GM23248 (cell line): ENCODE measurements around the gene CLEC16A. TPM values are rescaled to one million over a fixed set of nuclear protein-coding genes. Genes with fewer than 3 reads are reported as not detected.
"Not testable (repeated sequence)": the region's sequence is repeated elsewhere in the genome, so short reads cannot be mapped to it uniquely, and the experiment has no call there.

Experiments
- DNase-seq: peaks from one replicate; pipeline ENCODE4 v3.0.0-alpha.2; 2015
- H2AFZ ChIP-seq: fragments of 200-600 bp; sonication (generic); 2 replicates; pipeline ENCODE4 v1.6.1; 2016; ENCODE audit warnings: antibody characterized with exemption
- H3F3A ChIP-seq: fragments of 200-600 bp; sonication (generic); 2 replicates; pipeline ENCODE4 v1.6.1; 2016; ENCODE audit warnings: mild to moderate bottlenecking, antibody characterized with exemption, mixed run types; ENCODE audit not compliant: insufficient read depth
- H3K27ac ChIP-seq: fragments of 200-600 bp; sonication (generic); 2 replicates; pipeline ENCODE4 v1.5.1; 2016; ENCODE audit warnings: mild to moderate bottlenecking
- H3K27me3 ChIP-seq: fragments of 200-600 bp; sonication (generic); replicated peaks from 2 replicates; pipeline ENCODE4 v1.6.1; 2016; ENCODE audit warnings: mild to moderate bottlenecking; ENCODE audit not compliant: insufficient read depth
- H3K36me3 ChIP-seq: fragments of 200-600 bp; sonication (generic); 2 replicates; pipeline ENCODE4 v1.6.1; 2016; ENCODE audit warnings: low read depth, mild to moderate bottlenecking
- H3K4me1 ChIP-seq: fragments of 200-600 bp; sonication (generic); 2 replicates; pipeline ENCODE4 v1.6.1; 2016; ENCODE audit warnings: mild to moderate bottlenecking; ENCODE audit not compliant: insufficient read depth
- H3K4me2 ChIP-seq: fragments of 200-600 bp; sonication (generic); one replicate; pipeline ENCODE4 v1.6.1; 2016; ENCODE audit warnings: mild to moderate bottlenecking; ENCODE audit not compliant: unreplicated experiment
- H3K4me3 ChIP-seq: fragments of 200-600 bp; sonication (generic); 2 replicates; pipeline ENCODE4 v1.5.1; 2016; ENCODE audit warnings: mild to moderate bottlenecking
- H3K79me2 ChIP-seq: fragments of 200-600 bp; sonication (generic); 2 replicates; pipeline ENCODE4 v1.6.1; 2016; ENCODE audit warnings: mild to moderate bottlenecking; ENCODE audit not compliant: insufficient read depth
- H3K9ac ChIP-seq: fragments of 200-600 bp; sonication (generic); 2 replicates; pipeline ENCODE4 v1.6.1; 2016; ENCODE audit warnings: mild to moderate bottlenecking
- H3K9me2 ChIP-seq: fragments of 200-600 bp; sonication (generic); 2 replicates; pipeline ENCODE4 v1.6.1; 2016; ENCODE audit warnings: mixed run types, mild to moderate bottlenecking, moderate library complexity; ENCODE audit not compliant: insufficient read depth
- H3K9me3 ChIP-seq: fragments of 200-600 bp; sonication (generic); one replicate; pipeline ENCODE4 v1.6.1; 2017; ENCODE audit warnings: low read depth
- H4K20me1 ChIP-seq: fragments of 200-600 bp; sonication (generic); 2 replicates; pipeline ENCODE4 v1.6.0; 2016; ENCODE audit not compliant: insufficient read depth
- EZH2 ChIP-seq: fragments of 200-600 bp; sonication (generic); IDR thresholded peaks from 2 replicates; pipeline ENCODE4 v1.6.1; 2018; ENCODE audit warnings: antibody characterized with exemption, mild to moderate bottlenecking; ENCODE audit not compliant: insufficient read depth, poor library complexity, severe bottlenecking
- EZH2phosphoT487 ChIP-seq: fragments of 200-600 bp; sonication (generic); IDR thresholded peaks from 2 replicates; pipeline ENCODE4 v1.6.1; 2018; ENCODE audit warnings: antibody characterized with exemption, moderate library complexity, mild to moderate bottlenecking, low read depth; ENCODE audit not compliant: insufficient read depth
- WGBS, 2 experiments: methylation state at CpG; one replicate each; pipeline ENCODE4 v1.1.6; 2015 to 2017; ENCODE audit warnings: low lambda C conversion rate in 2 of 2, low coverage in 1 of 2; ENCODE audit errors: missing lambda C conversion rate in 2 of 2; 5-methylcytosine and 5-hydroxymethylcytosine counted together
- in situ Hi-C: fragments of 300-500 bp; cut with MboI; formaldehyde crosslinking; loops from 2 replicates; pipeline ENCODE4 v1.15.0; 2020
- polyA plus RNA-seq: library from polyadenylated mRNA; unstranded; fragments of >200 nt; fragmentation: Nextera tagmentation; extraction: Ambion mirVana; gene quantifications from 2 replicates; pipeline ENCODE4 v1.2.1, GENCODE V29; 2016
- total RNA-seq: library from RNA; depleted of rRNA; stranded (reverse); fragments of >200 nt; shearing (Covaris generic); gene quantifications from 2 replicates; pipeline ENCODE4 v1.2.3, GENCODE V29; 2014

CLEC16A gene
- total and polyA plus RNA-seq, 2 experiments from 2014 or later: 13.2 to 21.4 TPM

- peak overlapping the region; percentile 26 for H3K27ac ChIP-seq
- H3K9me3 ChIP-seq: no peaks in the 10 kb centered on the region
- H4K20me1 ChIP-seq: no peaks in the 10 kb centered on the region
- TF ChIP-seq EZH2 (no peak), EZH2phosphoT487 (no peak)
- H3F3A ChIP-seq: peaks cover 32% of the 10 kb centered on the region
- DNase-seq: peak; percentile 94
- no peaks in the 10 kb centered on the region for H3K79me2 ChIP-seq
- no peaks in the 10 kb centered on the region for H3K27me3 ChIP-seq
- H2AFZ ChIP-seq: no peak overlapping the region
- peak overlapping the region; percentile 13; the same call in 1 of the 2 replicates for H3K9ac ChIP-seq
- 24 to 25% methylated on average over 6 of the region's 6 CpGs for WGBS, 2 experiments
- H3K9me2 ChIP-seq: no peaks in the 10 kb centered on the region
- no peak overlapping the region for H3K4me3 ChIP-seq
- peak overlapping the region; percentile 24 for H3K4me2 ChIP-seq
- H3K36me3 ChIP-seq: no peaks in the 10 kb centered on the region
- in situ Hi-C loops: no loop called here
- peaks cover 24% of the 10 kb centered on the region for H3K4me1 ChIP-seq
These were observed 155.9 kb downstream of the CLEC16A start for GRCh38 chr16:11100239-11100750.

GRCh38 chr16:11101283-11101682, 156.9 kb downstream of the CLEC16A start:
- DNase-seq: no peak
- TF ChIP-seq EZH2: no peak
- no peak for TF ChIP-seq EZH2phosphoT487
- no peaks in the 10 kb centered on the region for H3K9me2 ChIP-seq
- peaks cover 40% of the 10 kb centered on the region for H3F3A ChIP-seq
- no peak overlapping the region for H2AFZ ChIP-seq
- no peak overlapping the region for H3K27ac ChIP-seq
- in situ Hi-C loops: no loop called here
- H3K9me3 ChIP-seq: no peaks in the 10 kb centered on the region
- H3K36me3 ChIP-seq: no peaks in the 10 kb centered on the region
- H3K27me3 ChIP-seq: no peaks in the 10 kb centered on the region
- H3K4me1 ChIP-seq: peaks cover 28% of the 10 kb centered on the region
- H3K9ac ChIP-seq: no peak overlapping the region
- no peaks in the 10 kb centered on the region for H3K79me2 ChIP-seq
- no peak overlapping the region for H3K4me2 ChIP-seq
- 90 to 94% methylated on average over 6 of the region's 6 CpGs for WGBS, 2 experiments
- H4K20me1 ChIP-seq: no peaks in the 10 kb centered on the region
- no peak overlapping the region for H3K4me3 ChIP-seq

DNA sequence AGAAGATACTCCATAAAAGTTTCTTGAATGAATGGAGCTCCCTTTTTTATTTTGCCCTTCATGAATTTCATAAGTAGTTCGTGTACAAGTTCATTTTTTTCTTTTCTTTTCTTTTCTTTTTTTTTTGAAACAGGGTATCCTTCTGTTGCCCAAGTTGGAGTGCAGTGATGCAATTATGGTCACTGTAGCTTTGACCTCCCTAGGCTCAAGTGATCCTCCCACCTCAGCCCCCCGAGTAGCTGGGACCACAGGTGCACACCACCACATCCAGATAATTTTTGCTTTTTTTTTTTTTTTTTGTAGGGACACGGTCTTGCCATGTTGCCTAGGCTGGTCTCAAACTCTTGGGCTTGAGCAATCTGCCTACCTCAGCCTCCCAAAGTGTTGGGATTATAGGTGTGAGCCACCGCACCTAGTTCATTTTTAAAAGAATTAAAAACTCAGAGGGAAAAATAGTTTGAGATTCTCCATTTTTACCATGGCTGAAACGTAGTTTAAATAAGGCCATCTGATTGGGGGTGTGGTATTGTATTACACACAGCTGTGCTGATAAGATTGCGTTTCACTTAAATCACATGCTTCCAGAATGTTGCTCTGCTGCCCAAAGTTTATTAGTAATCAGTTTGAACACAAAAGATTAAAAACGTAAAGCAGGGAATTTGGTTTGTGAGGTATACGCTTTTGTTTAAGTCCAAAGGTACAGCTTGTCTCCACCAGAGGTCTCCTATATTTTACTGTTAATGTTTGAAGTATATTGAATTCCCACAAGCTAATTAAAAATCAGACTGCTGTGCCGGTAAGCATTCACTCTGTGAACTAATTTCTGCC, 157.5 kb downstream of the CLEC16A start:
- Histone ChIP-seq H2AFZ (no peak overlapping the region), H3K9me3 (no peaks in the 10 kb centered on the region), H3K4me1 (peaks cover 28% of the 10 kb centered on the region), H3K9me2 (no peaks in the 10 kb centered on the region), H4K20me1 (no peaks in the 10 kb centered on the region), H3K27ac (no peak overlapping the region), H3F3A (peaks cover 40% of the 10 kb centered on the region), H3K79me2 (no peaks in the 10 kb centered on the region), H3K4me3 (no peak overlapping the region), H3K36me3 (no peaks in the 10 kb centered on the region), H3K27me3 (no peaks in the 10 kb centered on the region), H3K9ac (no peak overlapping the region), H3K4me2 (no peak overlapping the region)
- no peak for DNase-seq
- in situ Hi-C loops: no loop called here
- 71 to 72% methylated on average over 9 of the region's 9 CpGs for WGBS, 2 experiments
- TF ChIP-seq EZH2phosphoT487 (no peak), EZH2 (no peak)

DNA sequence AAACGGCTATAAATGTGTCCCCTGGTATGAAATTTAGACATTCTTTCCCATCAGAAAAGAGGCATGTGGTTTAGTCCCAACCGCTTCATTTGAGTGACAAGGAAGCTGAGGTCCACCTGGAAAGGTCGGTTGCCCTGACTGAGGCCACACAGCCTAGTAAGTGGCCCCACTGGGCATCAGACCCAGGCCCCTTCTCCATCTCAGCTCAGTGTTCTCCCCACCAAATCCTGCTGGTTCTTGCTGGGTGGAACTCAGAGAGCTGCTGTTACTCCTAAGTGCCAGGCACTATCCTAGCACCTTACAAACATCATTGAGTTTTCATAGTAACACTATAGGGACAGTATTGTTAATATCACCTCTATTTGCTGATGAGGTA, 158.1 kb downstream of the CLEC16A start:
- in situ Hi-C loops: no loop called here
- no peaks in the 10 kb centered on the region for H3K9me2 ChIP-seq
- H3K36me3 ChIP-seq: no peaks in the 10 kb centered on the region
- H4K20me1 ChIP-seq: no peaks in the 10 kb centered on the region
- no peak overlapping the region for H3K4me3 ChIP-seq
- no peaks in the 10 kb centered on the region for H3K27me3 ChIP-seq
- peaks cover 40% of the 10 kb centered on the region for H3F3A ChIP-seq
- H3K4me2 ChIP-seq: no peak overlapping the region
- no peak overlapping the region for H3K27ac ChIP-seq
- 73 to 79% methylated on average over 3 of the region's 3 CpGs for WGBS, 2 experiments
- H3K79me2 ChIP-seq: no peaks in the 10 kb centered on the region
- H3K9ac ChIP-seq: no peak overlapping the region
- H3K4me1 ChIP-seq: peaks cover 31% of the 10 kb centered on the region
- no peak for TF ChIP-seq EZH2
- no peak for TF ChIP-seq EZH2phosphoT487
- H2AFZ ChIP-seq: no peak overlapping the region
- no peak for DNase-seq
- no peaks in the 10 kb centered on the region for H3K9me3 ChIP-seq

DNA sequence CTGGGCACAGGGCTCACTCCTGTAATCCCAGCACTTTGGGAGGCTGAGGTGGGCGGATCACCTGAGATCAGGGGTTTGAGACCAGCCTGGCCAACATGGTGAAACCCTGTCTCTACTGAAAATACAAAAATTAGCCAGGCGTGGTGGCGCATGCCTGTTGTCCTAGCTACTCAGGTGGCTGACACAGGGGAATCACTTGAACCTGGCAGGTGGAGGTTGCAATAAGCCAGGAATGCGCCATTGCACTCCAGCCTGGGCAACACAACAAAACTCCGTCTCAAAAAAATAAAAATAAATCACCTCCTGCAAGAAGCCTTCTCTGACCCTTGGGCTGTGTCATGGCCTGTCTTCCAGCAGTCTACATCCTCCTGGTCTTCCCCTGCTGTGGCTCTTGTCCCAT, 158.9 kb downstream of the CLEC16A start:
- Histone ChIP-seq H3K4me1 (peaks cover 38% of the 10 kb centered on the region), H3F3A (peaks cover 40% of the 10 kb centered on the region)
- 98 to 100% methylated on average over 5 of the region's 5 CpGs for WGBS, 2 experiments
- in situ Hi-C loops, H3K79me2 ChIP-seq, H3K4me3 ChIP-seq, H2AFZ ChIP-seq, H3K4me2 ChIP-seq, H3K9me2 ChIP-seq, H3K27me3 ChIP-seq, H3K36me3 ChIP-seq, H4K20me1 ChIP-seq, H3K9ac ChIP-seq, DNase-seq, H3K27ac ChIP-seq, H3K9me3 ChIP-seq: not testable (repeated sequence)
